ENCODE results near the gene TCTN1. TPM values are rescaled to one million over a fixed set of nuclear protein-coding genes. Genes with fewer than 3 reads are reported as not detected.
"Not testable (repeated sequence)": the region's sequence is repeated elsewhere in the genome, so short reads cannot be mapped to it uniquely, and the experiment has no call there.

TCTN1 gene
- total and polyA plus RNA-seq, 2 of the 4 experiments (the other 2 are of a cell fraction): 11.7 to 18.8 TPM

DNA sequence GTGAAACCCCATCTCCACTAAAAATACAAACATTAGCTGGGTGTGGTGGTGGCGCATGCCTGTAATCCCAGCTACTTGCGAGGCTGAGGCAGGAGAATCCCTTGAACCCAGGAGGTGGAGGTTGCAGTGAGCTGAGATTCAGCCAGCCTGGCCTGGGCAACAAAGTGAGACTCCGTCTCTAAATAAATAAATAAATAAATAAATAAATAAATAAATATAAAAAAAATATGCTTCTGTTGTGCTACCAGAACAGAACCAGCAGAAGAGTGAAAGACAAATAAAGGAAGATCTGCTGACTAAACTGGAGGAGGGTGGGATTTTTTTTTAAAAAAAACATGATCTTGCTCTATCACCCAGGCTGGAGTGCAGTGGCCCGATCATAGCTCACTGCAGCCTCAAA is 21.0 kb upstream of the TCTN1 start:
- WGBS, 2 experiments (ENCODE audit: extremely low coverage in 2 of 2, insufficient read length in 1 of 2): no CpG with 5 or more reads among the region's 4 CpGs
- CTCF ChIA-PET: interaction anchor here (0.7 kb wide), 1 partner anchor 120 kb away, joined by 3 read pairs; no protein-coding TSS in a partner anchor

More for the DNA sequence above, 21.0 kb upstream of the TCTN1 start:
- H3K18ac ChIP-seq (ENCODE audit: low read depth, low read length); ATAC-seq (ENCODE audit: low read depth); H3K56ac ChIP-seq (ENCODE audit: extremely low read depth, insufficient read depth, low read length); H4K5ac ChIP-seq (ENCODE audit: low read depth, low read length); H3K4me1 ChIP-seq (ENCODE audit: control insufficient read depth, insufficient read depth, low read length); H4K20me1 ChIP-seq (ENCODE audit: insufficient read depth, low read length); H3K9me1 ChIP-seq (ENCODE audit: insufficient read depth, low read length); H4K8ac ChIP-seq (ENCODE audit: low read depth in 2 of 2, low read length in 2 of 2); H2AK9ac ChIP-seq (replicated peaks; ENCODE audit: low read depth, low read length, poor library complexity); H3K36me3 ChIP-seq (ENCODE audit: control insufficient read depth, insufficient read depth, low read length); dilution Hi-C loops (cut with HindIII; ENCODE audit: low sequenced_read_pairs, unreplicated experiment); DNase-seq; intact Hi-C loops (cut with micrococcal nuclease); H3K4me2 ChIP-seq (ENCODE audit: low read depth, low read length); H2BK20ac ChIP-seq (ENCODE audit: low read depth, low read length); H3K79me1 ChIP-seq (ENCODE audit: low read depth in 1 of 2, low read length in 2 of 2); H3K4me3 ChIP-seq (ENCODE audit: insufficient read depth, low read depth, low read length); POLR2A ChIA-PET (ENCODE audit: unreplicated experiment); H3K27ac ChIP-seq (ENCODE audit: insufficient read depth, low read length); H2BK15ac ChIP-seq (ENCODE audit: low read depth, low read length); H3K23ac ChIP-seq (ENCODE audit: low read depth, low read length); H3K27me3 ChIP-seq (ENCODE audit: control insufficient read depth, insufficient read depth, low read length); H3K9me3 ChIP-seq (ENCODE audit: control insufficient read depth, insufficient read depth, low read length); H3K14ac ChIP-seq (replicated peaks; ENCODE audit: low read depth, low read length); H2AFZ ChIP-seq (replicated peaks; ENCODE audit: low read length, poor library complexity); BruUV-seq (replicated peaks); in situ Hi-C loops (cut with MboI; ENCODE audit: low sequenced_read_pairs); H2AK5ac ChIP-seq (ENCODE audit: low read depth, low read length); H3K9ac ChIP-seq (ENCODE audit: low read depth, low read length); H2BK5ac ChIP-seq (ENCODE audit: low read depth, low read length, poor library complexity, severe bottlenecking); H2BK120ac ChIP-seq (ENCODE audit: low read depth, low read length); H3K4ac ChIP-seq (ENCODE audit: low read depth, low read length); H4K91ac ChIP-seq (ENCODE audit: insufficient read depth, low read depth, low read length): not testable (repeated sequence)

Measured in IMR-90 (cell line).